ENCODE measurements around the gene SNAP47. TPM values are rescaled to one million over a fixed set of nuclear protein-coding genes. Genes with fewer than 3 reads are reported as not detected.

SNAP47 gene
- total and polyA plus RNA-seq, 9 of the 15 experiments (the other 6 are each of a cell fraction or from before 2014, with no cell fraction given) = 2.5 to 41.3 (median 32.6) TPM

- H4K20me1 ChIP-seq (replicated peaks; ENCODE audit: control insufficient read depth, insufficient read depth, low read length) = peaks cover 17% of the 10 kb centered on the region
- H3K4me2 ChIP-seq (ENCODE audit: insufficient read depth, low read length) = no peak overlapping the region
- H2AFZ ChIP-seq (ENCODE audit: low read depth, low read length) = no peak overlapping the region
- no peaks in the 10 kb centered on the region for H3K9me3 ChIP-seq (replicated peaks; ENCODE audit: control insufficient read depth, insufficient read depth, low read depth, low read length)
- H3K9ac ChIP-seq (ENCODE audit: insufficient read depth in 1 of 2, low read depth in 2 of 2, low read length in 2 of 2) = peak overlapping the region in 1 of 2 experiments; percentile 61; a peak in 2 of 4 replicates
- intact Hi-C loops (cut with micrococcal nuclease) = no loop called here
- H3K4me3 ChIP-seq = no peak overlapping the region
- peak in 1 of 4 experiments; percentile 27 for DNase-seq (ENCODE audit: extremely low read depth in 1 of 4, low spot score in 3 of 4)
- 83% methylated on average over 16 of the region's 16 CpGs for WGBS (ENCODE audit: insufficient coverage, low coverage, missing lambda C conversion rate)
- peaks cover 13 to 78% of the 10 kb centered on the region in 2 experiments for H3K4me1 ChIP-seq (replicated peaks in 1 of 2; ENCODE audit: control insufficient read depth in 2 of 2, insufficient read depth in 2 of 2, low read length in 2 of 2)
- in situ Hi-C loops (cut with MboI) = no loop called here
- POLR2A ChIA-PET = interaction anchor here (0.5 to 1.0 kb wide), 7 partner anchors 10 to 1303 kb away, joined by 3 to 5 read pairs (median 3); no protein-coding TSS in a partner anchor
- H3K36me3 ChIP-seq (ENCODE audit: control insufficient read depth, insufficient read depth, low read length) = peaks cover 35% of the 10 kb centered on the region; the same call in 2 of the 3 replicates
- no peaks in the 10 kb centered on the region for H3K27me3 ChIP-seq (ENCODE audit: control insufficient read depth in 2 of 2, insufficient read depth in 2 of 2, low read length in 2 of 2)
- CTCF ChIA-PET (ENCODE audit: low intra/inter-chr PET ratio) = no interaction called here
- no peak overlapping the region for H3K27ac ChIP-seq (ENCODE audit: extremely low read depth, low read depth, low read length)
- ATAC-seq = no peak
- no peaks in the 10 kb centered on the region for H3K9me1 ChIP-seq (ENCODE audit: control insufficient read depth, insufficient read depth, low read length)
- BruUV-seq (replicated peaks) = no TSS peak
- no peak for FAIRE-seq
- peaks cover 31% of the 10 kb centered on the region for H3K79me2 ChIP-seq (ENCODE audit: control insufficient read depth, insufficient read depth, low read length)
- TF ChIP-seq, protein P1, sequence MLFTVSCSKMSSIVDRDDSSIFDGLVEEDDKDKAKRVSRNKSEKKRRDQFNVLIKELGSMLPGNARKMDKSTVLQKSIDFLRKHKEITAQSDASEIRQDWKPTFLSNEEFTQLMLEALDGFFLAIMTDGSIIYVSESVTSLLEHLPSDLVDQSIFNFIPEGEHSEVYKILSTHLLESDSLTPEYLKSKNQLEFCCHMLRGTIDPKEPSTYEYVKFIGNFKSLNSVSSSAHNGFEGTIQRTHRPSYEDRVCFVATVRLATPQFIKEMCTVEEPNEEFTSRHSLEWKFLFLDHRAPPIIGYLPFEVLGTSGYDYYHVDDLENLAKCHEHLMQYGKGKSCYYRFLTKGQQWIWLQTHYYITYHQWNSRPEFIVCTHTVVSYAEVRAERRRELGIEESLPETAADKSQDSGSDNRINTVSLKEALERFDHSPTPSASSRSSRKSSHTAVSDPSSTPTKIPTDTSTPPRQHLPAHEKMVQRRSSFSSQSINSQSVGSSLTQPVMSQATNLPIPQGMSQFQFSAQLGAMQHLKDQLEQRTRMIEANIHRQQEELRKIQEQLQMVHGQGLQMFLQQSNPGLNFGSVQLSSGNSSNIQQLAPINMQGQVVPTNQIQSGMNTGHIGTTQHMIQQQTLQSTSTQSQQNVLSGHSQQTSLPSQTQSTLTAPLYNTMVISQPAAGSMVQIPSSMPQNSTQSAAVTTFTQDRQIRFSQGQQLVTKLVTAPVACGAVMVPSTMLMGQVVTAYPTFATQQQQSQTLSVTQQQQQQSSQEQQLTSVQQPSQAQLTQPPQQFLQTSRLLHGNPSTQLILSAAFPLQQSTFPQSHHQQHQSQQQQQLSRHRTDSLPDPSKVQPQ (CRISPR knock-in tag; IDR thresholded peaks at IDR 0.05; ENCODE audit: borderline replicate concordance) = no peak
- TF ChIP-seq ZNF165 (CRISPR knock-in tag; IDR thresholded peaks at IDR 0.05; ENCODE audit: borderline replicate concordance) = no peak
- no peak for TF ChIP-seq ZNF696 (CRISPR knock-in tag; conservative IDR thresholded peaks at IDR 0.05)
- TF ChIP-seq RBFOX2 (IDR thresholded peaks at IDR 0.05; ENCODE audit: low read depth, low read length) = peak; percentile 70
- TF ChIP-seq RBM14 (IDR thresholded peaks at IDR 0.05; ENCODE audit: borderline replicate concordance, insufficient read depth, low read depth, low read length) = 0 out of 2 replicates have a peak, but pooled peaks have one; percentile 37
- no peak for TF ChIP-seq ATF1 (CRISPR knock-in tag; IDR thresholded peaks at IDR 0.05)
- TF ChIP-seq ATF1 (tag; IDR thresholded peaks at IDR 0.05) = no peak
- TF ChIP-seq CREB1 (IDR thresholded peaks at IDR 0.05) = no peak
- no peak for TF ChIP-seq CREB1 (CRISPR knock-in tag; IDR thresholded peaks at IDR 0.05)
- TF ChIP-seq XRCC5 (IDR thresholded peaks at IDR 0.05; ENCODE audit: low read depth, low read length) = no peak
- TF ChIP-seq, protein P2, sequence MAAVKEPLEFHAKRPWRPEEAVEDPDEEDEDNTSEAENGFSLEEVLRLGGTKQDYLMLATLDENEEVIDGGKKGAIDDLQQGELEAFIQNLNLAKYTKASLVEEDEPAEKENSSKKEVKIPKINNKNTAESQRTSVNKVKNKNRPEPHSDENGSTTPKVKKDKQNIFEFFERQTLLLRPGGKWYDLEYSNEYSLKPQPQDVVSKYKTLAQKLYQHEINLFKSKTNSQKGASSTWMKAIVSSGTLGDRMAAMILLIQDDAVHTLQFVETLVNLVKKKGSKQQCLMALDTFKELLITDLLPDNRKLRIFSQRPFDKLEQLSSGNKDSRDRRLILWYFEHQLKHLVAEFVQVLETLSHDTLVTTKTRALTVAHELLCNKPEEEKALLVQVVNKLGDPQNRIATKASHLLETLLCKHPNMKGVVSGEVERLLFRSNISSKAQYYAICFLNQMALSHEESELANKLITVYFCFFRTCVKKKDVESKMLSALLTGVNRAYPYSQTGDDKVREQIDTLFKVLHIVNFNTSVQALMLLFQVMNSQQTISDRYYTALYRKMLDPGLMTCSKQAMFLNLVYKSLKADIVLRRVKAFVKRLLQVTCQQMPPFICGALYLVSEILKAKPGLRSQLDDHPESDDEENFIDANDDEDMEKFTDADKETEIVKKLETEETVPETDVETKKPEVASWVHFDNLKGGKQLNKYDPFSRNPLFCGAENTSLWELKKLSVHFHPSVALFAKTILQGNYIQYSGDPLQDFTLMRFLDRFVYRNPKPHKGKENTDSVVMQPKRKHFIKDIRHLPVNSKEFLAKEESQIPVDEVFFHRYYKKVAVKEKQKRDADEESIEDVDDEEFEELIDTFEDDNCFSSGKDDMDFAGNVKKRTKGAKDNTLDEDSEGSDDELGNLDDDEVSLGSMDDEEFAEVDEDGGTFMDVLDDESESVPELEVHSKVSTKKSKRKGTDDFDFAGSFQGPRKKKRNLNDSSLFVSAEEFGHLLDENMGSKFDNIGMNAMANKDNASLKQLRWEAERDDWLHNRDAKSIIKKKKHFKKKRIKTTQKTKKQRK (IDR thresholded peaks at IDR 0.05; ENCODE audit: borderline replicate concordance, low read depth, low read length) = no peak
- no peak for TF ChIP-seq ZNF280A (IDR thresholded peaks at IDR 0.05; ENCODE audit: low read depth, partially characterized antibody)
These were observed 4.5 kb upstream of the SNAP47 start for GRCh38 chr1:227730630-227731151.
